ENCODE data around the gene SLC34A2.

Gene SLC34A2

GRCh38 chr4:25662306-25662705, 6.7 kb downstream of the SLC34A2 start:
- no peak for DNase-seq (ENCODE audit: low spot score)

- DNase-seq (ENCODE audit: low spot score): no peak
These were observed 8.1 kb downstream of the SLC34A2 start for GRCh38 chr4:25663781-25664180.

- no peak for DNase-seq (ENCODE audit: low spot score)
These were observed 10.5 kb downstream of the SLC34A2 start for GRCh38 chr4:25666031-25666630.

- no peak for DNase-seq (ENCODE audit: low spot score)
These were observed 12.4 kb downstream of the SLC34A2 start for GRCh38 chr4:25667931-25668557.

- no peak for DNase-seq (ENCODE audit: low spot score)
These were observed 15.3 kb downstream of the SLC34A2 start for GRCh38 chr4:25670991-25671390.

GRCh38 chr4:25672756-25673155, 17.1 kb downstream of the SLC34A2 start:
- no peak for DNase-seq (ENCODE audit: low spot score)

- no peak for DNase-seq (ENCODE audit: low spot score)
These were observed 18.7 kb downstream of the SLC34A2 start for GRCh38 chr4:25674386-25674785.

GRCh38 chr4:25676221-25676620, 20.6 kb downstream of the SLC34A2 start:
- DNase-seq (ENCODE audit: low spot score): no peak

GRCh38 chr4:25677157-25677556, 21.5 kb downstream of the SLC34A2 start:
- DNase-seq (ENCODE audit: low spot score): no peak

GRCh38 chr4:25677943-25678342, 22.3 kb downstream of the SLC34A2 start:
- DNase-seq (ENCODE audit: low spot score): no peak

GRCh38 chr4:25687773-25688172, 32.1 kb downstream of the SLC34A2 start:
- no peak for DNase-seq (ENCODE audit: low spot score)

- no peak for DNase-seq (ENCODE audit: low spot score)
These were observed 38.8 kb downstream of the SLC34A2 start for GRCh38 chr4:25694466-25694865.

GRCh38 chr4:25696409-25696808, 40.8 kb downstream of the SLC34A2 start:
- no peak for DNase-seq (ENCODE audit: low spot score)

GRCh38 chr4:25697516-25697915, 41.9 kb downstream of the SLC34A2 start:
- DNase-seq (ENCODE audit: low spot score): no peak

- DNase-seq (ENCODE audit: low spot score): no peak
These were observed 45.0 kb downstream of the SLC34A2 start for GRCh38 chr4:25700661-25701060.

GRCh38 chr4:25702848-25703247, 47.2 kb downstream of the SLC34A2 start:
- no peak for DNase-seq (ENCODE audit: low spot score)

GRCh38 chr4:25703731-25704388, 48.2 kb downstream of the SLC34A2 start:
- DNase-seq (ENCODE audit: low spot score): no peak

- no peak for DNase-seq (ENCODE audit: low spot score)
These were observed 48.9 kb downstream of the SLC34A2 start for GRCh38 chr4:25704516-25704915.

GRCh38 chr4:25710637-25711036, 55.0 kb downstream of the SLC34A2 start:
- no peak for DNase-seq (ENCODE audit: low spot score)

GRCh38 chr4:25712611-25713010, 57.0 kb downstream of the SLC34A2 start:
- no peak for DNase-seq (ENCODE audit: low spot score)

GRCh38 chr4:25713812-25714211, 58.2 kb downstream of the SLC34A2 start:
- no peak for DNase-seq (ENCODE audit: low spot score)

GRCh38 chr4:25722964-25723363, 67.3 kb downstream of the SLC34A2 start:
- no peak for DNase-seq (ENCODE audit: low spot score)

GRCh38 chr4:25723409-25723808, 67.8 kb downstream of the SLC34A2 start:
- no peak for DNase-seq (ENCODE audit: low spot score)

- no peak for DNase-seq (ENCODE audit: low spot score)
These were observed 70.2 kb downstream of the SLC34A2 start for GRCh38 chr4:25725870-25726269.

Measured in hematopoietic multipotent progenitor cell treated with erythropoietin and hydrocortisone succinate and interleukin-3 and kit ligand, for 17 days (in vitro differentiated cells).